Erythroblast (primary cell): ENCODE data around the gene SLC5A10.

Source experiments
- GATA1 ChIP-seq: IDR thresholded peaks from 2 replicates; pipeline ENCODE4 v1.6.1; 2011; ENCODE audit warnings: low read depth, mild to moderate bottlenecking, control low read depth, low read length, moderate library complexity
- POLR2A ChIP-seq: IDR thresholded peaks from 2 replicates; pipeline ENCODE4 v1.6.1; 2011; ENCODE audit warnings: mild to moderate bottlenecking, low read length

DNA sequence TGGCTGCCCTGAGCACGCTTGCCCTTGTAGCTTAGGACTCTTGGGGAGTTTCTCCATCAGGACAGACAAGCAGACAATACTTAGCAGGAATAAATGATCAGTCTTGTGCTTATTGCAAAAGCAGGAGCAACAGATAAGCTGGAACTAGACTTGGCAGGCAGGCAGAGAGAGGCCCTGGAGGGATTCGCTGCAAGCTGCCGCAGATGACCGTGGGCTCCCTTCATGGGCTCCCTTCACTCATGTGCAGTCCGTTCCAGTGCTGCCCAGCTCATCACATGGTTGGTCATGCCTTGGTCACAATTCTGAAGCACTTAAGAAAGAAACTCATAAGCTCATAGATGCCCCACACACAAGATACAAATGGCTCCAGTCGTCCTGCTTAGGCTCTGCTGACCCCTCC lies 2.4 kb upstream of the SLC5A10 start:
- TF ChIP-seq POLR2A (no peak), GATA1 (no peak)
